Daoy (cell line): Measurements from ENCODE around the gene JPH2. TPM values are rescaled to one million over a fixed set of nuclear protein-coding genes. Genes with fewer than 3 reads are reported as not detected.

ENCODE experiments used
- total RNA-seq: library from RNA; depleted of rRNA; stranded (reverse); fragments of >200 nt; shearing (Covaris generic); gene quantifications from 2 replicates; pipeline ENCODE4 v1.2.3, GENCODE V29; 2014; rRNA removed

JPH2 gene
- total RNA-seq, 1 experiment from 2014 or later = 1.5 TPM

Other genes with a start within 250 kb of the JPH2 start
- 47.1 and 49.1 TPM in 2 replicates for gene OSER1, start 23.6 kb upstream of the JPH2 start, total RNA-seq
- gene GDAP1L1, start 60.1 kb upstream of the JPH2 start, total RNA-seq = 0.29 TPM in 1 of 2 replicates, not detected in the other
- gene FITM2, start 124.0 kb upstream of the JPH2 start, total RNA-seq = 6.6 and 7.4 TPM in 2 replicates
- not detected in 2 replicates for gene R3HDML, start 149.9 kb upstream of the JPH2 start, total RNA-seq
- not detected in 2 replicates for gene HNF4A, start 168.5 kb upstream of the JPH2 start, total RNA-seq